Stimulated activated CD4-positive, alpha-beta T cell treated with anti-CD3 and anti-CD28 coated beads, Interleukin-4, amount 100 ng/mL, for 48 hours (primary cell): ENCODE data around the gene ANAPC16.
"Not testable (repeated sequence)": the region's sequence is repeated elsewhere in the genome, so short reads cannot be mapped to it uniquely, and the experiment has no call there.

Experiments
- DNase-seq, 2 donors: peaks; one replicate each; pipeline ENCODE4 v3.0.0-alpha.2; 2020; ENCODE audit warnings: low read depth in 2 of 2

ANAPC16 gene

GRCh38 chr10:72277996-72278667, 62.3 kb downstream of the ANAPC16 start:
- DNase-seq: no peak

DNA sequence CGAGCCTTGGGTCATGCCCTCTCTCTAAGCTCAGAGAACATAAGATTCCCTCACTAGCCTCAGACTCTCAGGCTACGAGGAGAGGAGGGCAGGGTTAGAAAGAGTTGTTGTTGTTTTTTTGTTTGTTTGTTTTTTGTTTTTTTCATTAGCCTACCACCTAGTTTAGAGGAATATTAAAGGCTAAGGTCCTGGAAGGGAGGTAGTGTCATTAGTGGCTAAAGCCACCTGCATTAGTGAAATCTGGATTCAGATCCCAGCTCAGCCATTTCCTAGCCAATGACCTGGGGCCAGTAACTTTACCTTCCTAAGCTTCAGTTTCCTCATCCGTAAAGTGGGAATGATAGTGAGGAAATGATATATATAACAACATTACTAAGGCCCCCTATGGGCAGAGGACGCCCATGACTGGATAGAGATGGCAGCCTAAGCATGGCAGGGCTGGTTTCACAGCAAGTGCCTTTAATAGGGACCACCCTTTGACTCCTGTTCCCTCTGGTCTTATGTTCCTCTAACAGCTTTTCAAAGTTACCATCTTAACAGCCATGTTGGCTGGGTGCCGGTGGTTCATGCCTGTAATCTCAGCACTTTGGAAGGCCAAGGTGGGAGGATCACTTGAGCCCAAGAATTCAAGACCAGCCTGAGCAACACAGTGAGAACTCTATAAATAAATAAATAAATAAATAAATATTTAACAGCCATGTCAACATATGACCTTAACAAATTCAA, 63.0 kb downstream of the ANAPC16 start:
- no peak for DNase-seq

GRCh38 chr10:72279587-72279986, 63.8 kb downstream of the ANAPC16 start:
- not testable (repeated sequence) for DNase-seq

DNA sequence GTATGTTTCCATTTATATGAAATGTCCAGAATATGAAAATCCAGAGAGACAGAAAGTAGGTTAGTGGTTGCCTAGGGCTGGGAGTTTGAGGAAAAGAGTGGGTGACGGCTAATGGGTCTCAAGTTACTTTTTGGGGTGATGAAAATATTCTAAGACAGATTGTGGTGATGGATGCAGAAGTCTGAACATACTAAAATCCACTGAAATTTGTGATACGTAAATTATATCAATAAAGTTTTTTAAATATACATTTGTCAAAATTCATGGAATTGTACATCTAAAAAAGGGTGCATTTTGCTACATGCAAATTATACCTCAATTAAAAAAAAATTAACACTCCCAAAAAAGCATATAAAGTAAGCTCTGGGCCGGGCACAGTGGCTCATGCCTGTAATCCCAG, 67.3 kb downstream of the ANAPC16 start:
- no peak for DNase-seq
